ENCODE measurements around the gene NIPAL1.
A peak's percentile ranks its signal among the peaks of the same experiment; 100 is the strongest.

NIPAL1 gene

DNA sequence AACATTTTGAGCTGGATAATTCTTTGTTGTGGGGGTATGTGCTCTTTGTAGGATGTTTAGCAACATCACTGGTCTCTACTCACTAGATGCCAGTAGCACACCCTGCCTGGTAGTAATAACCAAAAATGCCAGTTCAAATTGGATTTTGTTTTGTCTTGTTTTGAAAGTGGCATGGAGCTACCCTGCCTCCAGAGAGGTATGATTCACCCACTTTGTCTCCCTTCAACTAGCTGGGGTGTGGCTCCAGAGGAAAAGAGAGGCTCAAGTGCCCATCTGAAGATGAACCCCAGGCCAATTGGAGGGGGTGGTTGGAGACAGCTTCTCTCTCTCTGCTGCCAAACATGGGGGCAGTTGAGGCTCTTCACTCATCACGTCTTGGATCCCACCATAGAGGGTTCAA, 34.5 kb downstream of the NIPAL1 start:
- no peak for DNase-seq (ENCODE audit: low read depth)
- H3K4me3 ChIP-seq (ENCODE audit: low read depth, low read length): no peak overlapping the region
- TF ChIP-seq, protein P1, sequence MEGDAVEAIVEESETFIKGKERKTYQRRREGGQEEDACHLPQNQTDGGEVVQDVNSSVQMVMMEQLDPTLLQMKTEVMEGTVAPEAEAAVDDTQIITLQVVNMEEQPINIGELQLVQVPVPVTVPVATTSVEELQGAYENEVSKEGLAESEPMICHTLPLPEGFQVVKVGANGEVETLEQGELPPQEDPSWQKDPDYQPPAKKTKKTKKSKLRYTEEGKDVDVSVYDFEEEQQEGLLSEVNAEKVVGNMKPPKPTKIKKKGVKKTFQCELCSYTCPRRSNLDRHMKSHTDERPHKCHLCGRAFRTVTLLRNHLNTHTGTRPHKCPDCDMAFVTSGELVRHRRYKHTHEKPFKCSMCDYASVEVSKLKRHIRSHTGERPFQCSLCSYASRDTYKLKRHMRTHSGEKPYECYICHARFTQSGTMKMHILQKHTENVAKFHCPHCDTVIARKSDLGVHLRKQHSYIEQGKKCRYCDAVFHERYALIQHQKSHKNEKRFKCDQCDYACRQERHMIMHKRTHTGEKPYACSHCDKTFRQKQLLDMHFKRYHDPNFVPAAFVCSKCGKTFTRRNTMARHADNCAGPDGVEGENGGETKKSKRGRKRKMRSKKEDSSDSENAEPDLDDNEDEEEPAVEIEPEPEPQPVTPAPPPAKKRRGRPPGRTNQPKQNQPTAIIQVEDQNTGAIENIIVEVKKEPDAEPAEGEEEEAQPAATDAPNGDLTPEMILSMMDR (conservative IDR thresholded peaks at IDR 0.05; ENCODE audit: low read depth, low read length): no peak

DNA sequence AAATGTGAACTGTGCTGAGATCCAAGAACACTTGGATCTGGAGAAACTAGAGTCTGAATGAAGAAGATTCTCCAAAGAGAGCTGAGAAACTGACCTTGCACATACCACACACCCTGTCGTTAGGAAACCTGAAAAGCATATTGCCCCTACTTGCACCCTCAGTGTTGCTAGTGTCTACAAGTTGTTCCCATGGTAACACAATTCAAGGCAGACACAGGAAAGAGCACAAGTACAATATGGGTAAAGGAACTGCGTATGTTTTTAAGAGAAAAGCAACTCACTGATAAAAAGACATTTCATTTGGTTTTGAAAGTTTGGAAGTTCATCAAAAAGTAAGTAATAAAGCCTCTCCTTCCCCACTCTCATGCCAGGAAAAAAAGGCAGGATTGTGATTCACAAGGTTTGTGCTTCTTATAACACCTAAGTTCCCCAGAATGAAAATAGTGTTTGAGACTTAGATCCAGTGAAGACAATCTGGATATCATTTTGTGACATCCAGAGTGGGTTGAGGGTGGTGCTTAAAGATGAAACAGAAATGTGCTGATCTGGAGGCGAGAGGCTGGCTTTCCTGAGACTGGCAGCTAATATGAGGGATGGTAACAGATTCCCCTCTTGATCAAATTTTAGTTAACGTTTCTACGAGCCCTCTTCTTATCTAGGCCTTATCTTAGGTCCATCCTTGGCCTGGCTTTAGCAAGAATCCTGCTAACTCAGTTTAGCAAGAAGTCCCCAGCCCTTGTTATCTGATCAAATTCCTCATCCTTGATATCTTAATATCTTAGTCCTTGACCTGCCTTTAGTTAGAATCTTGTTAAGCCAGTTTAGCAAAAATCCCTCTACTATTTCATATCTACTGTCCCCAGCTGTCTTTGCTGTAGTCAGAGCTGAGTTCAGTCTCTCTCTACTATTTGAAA, 42.3 kb downstream of the NIPAL1 start:
- peak; percentile 9 for DNase-seq (ENCODE audit: low read depth)
- no peak overlapping the region for H3K4me3 ChIP-seq (ENCODE audit: low read depth, low read length)
- TF ChIP-seq, protein P1 (conservative IDR thresholded peaks at IDR 0.05; ENCODE audit: low read depth, low read length): no peak

DNA sequence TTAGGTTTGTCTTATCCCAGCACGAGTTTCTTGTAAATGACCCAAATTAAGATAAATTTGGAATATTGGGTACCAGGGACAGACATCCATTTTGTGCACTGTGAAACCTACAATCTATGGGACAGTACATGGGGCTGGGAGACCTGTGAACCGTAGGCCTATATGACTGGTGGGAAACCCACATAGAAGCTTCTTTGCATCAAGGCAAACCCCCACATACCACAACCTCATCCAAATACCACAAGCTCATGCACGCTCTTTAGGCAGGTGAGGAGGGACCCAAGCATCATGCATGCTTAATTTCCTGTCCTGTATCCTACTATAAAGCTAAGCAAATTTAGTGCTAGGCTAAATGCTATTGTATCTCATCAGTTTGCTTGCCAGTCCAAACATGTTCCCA, 47.8 kb downstream of the NIPAL1 start:
- TF ChIP-seq, protein P1 (conservative IDR thresholded peaks at IDR 0.05; ENCODE audit: low read depth, low read length): no peak
- no peak for DNase-seq (ENCODE audit: low read depth)

DNA sequence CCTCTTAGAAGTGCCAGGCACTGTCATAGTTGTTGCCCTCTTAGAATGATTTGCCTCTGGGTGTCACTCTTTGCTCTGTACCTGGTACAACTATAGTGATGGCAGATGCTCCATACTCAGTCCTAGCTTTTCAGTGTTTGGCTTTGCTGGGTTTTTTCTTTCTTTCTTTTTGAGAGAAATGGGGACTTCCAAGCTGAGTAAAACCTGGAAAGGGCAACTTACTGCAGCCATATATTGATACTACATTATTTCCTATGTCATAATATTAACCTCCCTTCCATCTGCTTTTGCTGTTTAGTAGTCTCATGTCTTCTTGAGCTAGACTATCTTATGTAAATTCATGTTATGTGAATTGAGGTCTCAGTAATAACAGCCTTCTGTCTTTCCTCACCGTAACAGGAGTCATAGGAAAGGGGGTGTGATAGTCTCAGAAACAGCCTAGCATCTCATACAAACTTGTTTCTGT, 49.0 kb downstream of the NIPAL1 start:
- no peak overlapping the region for H3K4me3 ChIP-seq (ENCODE audit: low read depth, low read length)
- no peak for DNase-seq (ENCODE audit: low read depth)
- TF ChIP-seq, protein P1 (conservative IDR thresholded peaks at IDR 0.05; ENCODE audit: low read depth, low read length): no peak

More for the DNA sequence above, 47.8 kb downstream of the NIPAL1 start:
- H3K4me3 ChIP-seq (ENCODE audit: low read depth, low read length): no peak overlapping the region

DNA sequence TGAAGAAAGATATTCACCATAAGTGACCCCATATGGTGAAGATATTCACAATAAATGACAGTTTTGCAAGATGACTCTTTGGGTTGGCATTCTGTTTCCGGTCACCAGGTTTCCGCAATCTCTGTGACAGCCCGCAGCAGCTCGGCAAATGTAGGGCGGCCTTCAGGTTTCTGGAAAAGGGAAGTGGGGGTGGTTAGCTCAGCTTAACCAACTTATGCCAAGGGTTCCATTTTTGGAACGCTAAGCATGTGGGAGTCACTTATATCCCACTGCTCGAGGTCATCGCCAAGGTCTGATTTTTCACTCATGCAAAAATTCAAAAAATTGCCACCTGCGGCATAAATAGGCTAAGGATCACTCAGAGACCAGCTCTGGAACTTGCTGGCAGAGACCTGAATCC, 51.0 kb downstream of the NIPAL1 start:
- TF ChIP-seq, protein P1 (conservative IDR thresholded peaks at IDR 0.05; ENCODE audit: low read depth, low read length): no peak
- no peak overlapping the region for H3K4me3 ChIP-seq (ENCODE audit: low read depth, low read length)
- DNase-seq (ENCODE audit: low read depth): no peak

DNA sequence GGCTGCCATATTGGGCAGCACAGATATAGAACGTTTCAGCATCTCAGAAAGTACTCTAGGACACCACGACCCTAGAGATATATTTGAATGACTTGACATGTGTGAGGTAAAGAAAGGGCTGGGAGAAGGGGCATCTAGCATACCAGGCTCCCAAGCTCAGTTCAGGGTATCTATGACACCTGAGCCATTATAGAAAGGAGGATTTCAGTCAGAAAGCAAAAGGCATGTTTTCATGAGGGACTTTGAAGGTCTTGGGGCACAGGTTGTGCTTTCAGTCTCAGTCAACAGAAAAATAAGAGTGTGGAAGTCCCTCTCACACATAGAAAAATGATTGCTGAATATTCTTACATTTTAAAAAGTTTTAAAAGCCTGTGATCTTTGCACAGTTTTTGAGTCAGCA, 51.6 kb downstream of the NIPAL1 start:
- H3K4me3 ChIP-seq (ENCODE audit: low read depth, low read length): no peak overlapping the region
- TF ChIP-seq, protein P1 (conservative IDR thresholded peaks at IDR 0.05; ENCODE audit: low read depth, low read length): no peak
- no peak for DNase-seq (ENCODE audit: low read depth)

DNA sequence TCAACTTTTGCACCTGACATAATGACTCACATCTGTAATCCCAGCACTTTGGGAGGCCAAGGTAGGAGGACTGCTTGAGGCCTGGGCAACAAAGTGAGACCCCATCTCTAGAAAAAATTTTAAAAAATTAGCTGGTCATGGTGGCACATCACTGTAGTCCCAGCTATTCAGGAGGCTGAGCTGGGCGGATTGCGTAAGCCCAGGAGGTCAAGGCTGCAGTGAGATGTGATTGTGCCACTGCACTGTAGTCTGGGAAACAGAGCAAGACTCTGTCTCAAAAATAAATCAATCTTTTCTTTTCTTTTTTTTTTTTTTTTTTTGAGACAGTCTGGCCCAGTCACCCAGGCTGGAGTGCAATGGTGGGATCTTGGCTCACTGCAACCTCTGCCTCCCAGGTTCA, 52.5 kb downstream of the NIPAL1 start:
- no peak overlapping the region for H3K4me3 ChIP-seq (ENCODE audit: low read depth, low read length)
- TF ChIP-seq, protein P1 (conservative IDR thresholded peaks at IDR 0.05; ENCODE audit: low read depth, low read length): no peak
- DNase-seq (ENCODE audit: low read depth): no peak

Data from choroid plexus epithelial cell (primary cell).